NT2/D1 (cell line): ENCODE data around the gene GDF10.

Experiments
- DNase-seq: peaks from one replicate; pipeline ENCODE4 v3.0.0-alpha.2; 2011; ENCODE audit warnings: low read depth, low spot score
- H3K27me3 ChIP-seq: 2 replicates; pipeline ENCODE4 v1.6.0; 2011; ENCODE audit warnings: mild to moderate bottlenecking; ENCODE audit not compliant: insufficient read length, insufficient read depth
- H3K36me3 ChIP-seq: 2 replicates; pipeline ENCODE4 v1.6.1; 2011; ENCODE audit warnings: mild to moderate bottlenecking, low read length, mixed read lengths; ENCODE audit not compliant: insufficient read depth, insufficient read length
- H3K4me1 ChIP-seq: 2 replicates; pipeline ENCODE4 v1.5.1; 2011; ENCODE audit not compliant: insufficient read depth, insufficient read length
- H3K4me3 ChIP-seq: 2 replicates; pipeline ENCODE4 v1.5.1; 2011; ENCODE audit warnings: low read depth; ENCODE audit not compliant: insufficient read length
- H3K9ac ChIP-seq: 2 replicates; pipeline ENCODE4 v1.6.0; 2011; ENCODE audit warnings: low read depth; ENCODE audit not compliant: insufficient read length
- H3K9me3 ChIP-seq: 2 replicates; pipeline ENCODE4 v1.5.1; 2011; ENCODE audit warnings: mild to moderate bottlenecking, low read length; ENCODE audit not compliant: insufficient read depth
- SUZ12 ChIP-seq: IDR thresholded peaks from 2 replicates; pipeline ENCODE4 v1.6.1; 2011; ENCODE audit not compliant: insufficient read length, insufficient read depth; ENCODE audit errors: extremely low read depth
- YY1 ChIP-seq: IDR thresholded peaks from 2 replicates; pipeline ENCODE4 v1.6.1; 2011; ENCODE audit not compliant: insufficient read length, insufficient read depth
- ZNF274 ChIP-seq: IDR thresholded peaks from 2 replicates; pipeline ENCODE4 v1.6.1; 2011; ENCODE audit warnings: mild to moderate bottlenecking, low read depth, low read length

The GDF10 gene

DNA sequence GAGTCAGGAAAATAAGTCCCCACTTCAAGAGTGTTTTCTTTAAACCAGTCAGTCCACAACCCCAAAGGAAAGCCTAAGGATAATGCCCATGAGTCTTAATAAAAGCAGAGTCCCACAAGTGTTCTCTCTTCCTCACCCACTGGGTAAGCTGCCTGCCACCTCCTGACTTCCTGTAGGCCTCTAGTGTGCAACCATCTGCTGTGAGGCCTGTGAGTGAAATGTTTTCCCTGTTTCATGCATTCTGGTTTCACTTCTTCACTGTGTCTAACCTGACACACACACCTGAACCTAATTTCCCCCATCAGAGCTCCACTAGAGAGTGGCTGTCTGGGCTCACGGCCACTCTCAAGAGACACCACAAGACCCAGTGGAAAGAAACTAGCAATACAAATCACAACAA lies 38.9 kb upstream of the GDF10 start:
- Histone ChIP-seq H3K27me3 (no peaks in the 10 kb centered on the region), H3K9ac (no peak overlapping the region), H3K4me3 (no peak overlapping the region), H3K36me3 (no peaks in the 10 kb centered on the region), H3K9me3 (peaks cover 21% of the 10 kb centered on the region), H3K4me1 (no peaks in the 10 kb centered on the region)
- no peak for TF ChIP-seq ZNF274
- TF ChIP-seq SUZ12: no peak
- TF ChIP-seq YY1: no peak
- no peak for DNase-seq

DNA sequence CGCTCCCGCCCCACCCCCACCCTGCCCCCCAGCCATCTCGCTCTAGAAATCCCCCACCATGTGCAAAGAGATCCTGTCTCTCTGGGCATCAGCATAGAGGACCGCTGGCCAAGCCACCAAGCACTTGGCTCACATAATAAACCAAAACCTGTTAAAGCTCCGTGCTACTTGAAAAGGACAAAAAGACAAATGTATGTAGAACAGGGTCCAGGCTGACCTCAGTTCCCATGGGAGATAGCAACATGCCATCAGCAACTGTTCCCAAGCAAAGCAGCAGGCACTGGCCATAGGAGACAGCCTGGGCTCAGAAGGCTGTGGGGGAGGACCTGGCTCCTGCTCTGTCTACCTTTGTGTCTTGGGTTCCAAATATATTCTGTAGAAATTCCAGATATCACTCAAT lies 38.4 kb upstream of the GDF10 start:
- no peak for DNase-seq
- Histone ChIP-seq H3K36me3 (no peaks in the 10 kb centered on the region), H3K9ac (no peak overlapping the region), H3K27me3 (no peaks in the 10 kb centered on the region), H3K9me3 (peaks cover 25% of the 10 kb centered on the region), H3K4me3 (no peak overlapping the region), H3K4me1 (no peaks in the 10 kb centered on the region)
- TF ChIP-seq ZNF274: no peak
- TF ChIP-seq SUZ12: no peak
- no peak for TF ChIP-seq YY1

DNA sequence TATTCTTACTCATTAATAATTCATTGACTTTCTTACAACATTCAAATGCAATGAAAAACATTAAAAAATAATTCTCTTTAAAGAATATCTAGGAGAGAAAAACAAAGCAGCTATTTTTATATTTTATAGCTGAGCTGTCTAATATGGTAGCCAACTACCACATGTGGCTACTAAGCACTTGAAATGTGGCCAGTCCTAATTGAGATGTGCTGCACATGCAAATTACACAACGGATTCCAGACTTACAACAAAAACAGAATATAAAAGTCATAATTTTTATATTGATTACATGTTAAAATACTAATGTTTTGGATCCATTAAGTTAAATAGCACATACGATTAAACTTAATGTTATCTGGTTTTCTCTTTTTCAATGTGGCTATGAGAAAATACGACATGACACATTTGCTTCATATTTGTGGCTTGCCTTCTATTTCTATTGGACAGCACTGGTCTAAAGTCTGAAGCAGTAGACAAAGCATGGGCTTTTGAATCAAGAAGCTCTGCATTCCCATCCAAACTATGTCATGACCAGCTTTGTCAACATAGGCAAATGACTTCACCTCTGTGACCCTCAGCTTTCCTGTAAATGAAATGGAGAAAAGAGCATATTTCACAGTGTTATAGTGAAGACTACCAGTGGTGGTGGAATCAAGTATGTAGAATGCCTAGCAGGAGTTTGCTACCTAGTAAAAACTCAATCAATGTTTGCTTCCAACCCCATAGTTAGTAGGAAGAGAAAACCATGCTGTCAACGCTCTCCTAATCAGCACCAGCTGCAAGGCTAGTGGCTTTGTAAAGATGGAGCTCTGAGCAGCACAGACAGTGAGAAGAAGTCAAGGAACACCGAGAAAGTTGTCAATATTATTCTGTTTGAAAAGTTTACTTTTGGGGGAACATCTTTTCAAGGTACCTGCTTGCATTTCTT lies 37.1 kb upstream of the GDF10 start:
- Histone ChIP-seq H3K9me3 (peaks cover 25% of the 10 kb centered on the region), H3K4me3 (no peak overlapping the region), H3K27me3 (no peaks in the 10 kb centered on the region), H3K9ac (no peak overlapping the region), H3K4me1 (no peaks in the 10 kb centered on the region), H3K36me3 (no peaks in the 10 kb centered on the region)
- TF ChIP-seq YY1 (no peak), ZNF274 (no peak), SUZ12 (no peak)
- DNase-seq: no peak

DNA sequence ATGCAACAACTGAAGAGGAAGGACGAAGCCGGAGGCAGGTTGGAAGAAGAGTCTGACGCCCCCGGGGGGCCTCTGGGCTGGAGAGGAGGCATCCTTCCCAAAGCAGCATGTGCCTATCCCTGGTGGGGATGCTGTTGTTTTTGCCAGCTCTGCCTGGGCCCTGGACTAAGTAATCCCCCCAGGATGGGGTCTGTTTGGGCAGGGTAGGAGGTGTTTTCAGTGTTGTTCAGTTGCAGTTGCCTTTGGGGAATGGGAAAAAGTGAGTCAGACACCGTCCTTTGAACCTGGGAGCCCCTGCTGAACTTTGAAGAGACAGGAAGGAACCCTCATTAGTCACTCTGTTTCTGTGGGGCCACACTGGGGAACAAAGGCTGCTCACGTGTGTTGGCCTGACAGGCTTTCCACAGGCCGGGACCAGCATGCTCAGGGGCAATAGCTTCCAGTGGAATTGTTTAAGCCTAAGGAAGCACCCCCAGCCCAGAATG lies 35.2 kb upstream of the GDF10 start:
- no peak overlapping the region for H3K4me3 ChIP-seq
- TF ChIP-seq ZNF274: no peak
- TF ChIP-seq SUZ12: no peak
- TF ChIP-seq YY1: no peak
- DNase-seq: no peak

DNA sequence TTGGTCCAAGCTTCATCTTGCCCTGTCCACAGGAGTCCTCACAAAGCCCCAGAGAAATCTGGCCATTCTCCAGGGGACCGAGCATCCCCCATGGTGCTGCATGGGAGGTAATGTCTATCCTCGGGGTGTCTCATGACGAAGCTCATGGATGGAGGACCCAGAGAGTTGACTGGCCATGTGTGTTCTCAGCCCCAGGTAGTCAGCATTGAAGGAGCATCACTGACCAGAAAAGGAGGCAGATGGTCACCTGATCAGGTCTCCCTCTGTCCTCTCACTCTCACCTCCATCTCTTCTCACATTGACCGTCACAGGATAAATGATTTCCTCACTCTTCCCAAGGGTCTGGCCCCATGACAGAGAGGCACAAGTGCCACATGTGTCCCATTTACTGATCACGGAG lies 33.4 kb upstream of the GDF10 start:
- no peaks in the 10 kb centered on the region for H3K4me1 ChIP-seq
- H3K27me3 ChIP-seq: no peaks in the 10 kb centered on the region
- TF ChIP-seq YY1: no peak
- no peak for TF ChIP-seq ZNF274
- no peak for TF ChIP-seq SUZ12
- no peak overlapping the region for H3K4me3 ChIP-seq
- H3K36me3 ChIP-seq: no peaks in the 10 kb centered on the region
- H3K9ac ChIP-seq: no peak overlapping the region
- DNase-seq: no peak
- H3K9me3 ChIP-seq: peaks cover 28% of the 10 kb centered on the region

More for the DNA sequence above, 35.2 kb upstream of the GDF10 start:
- H3K27me3 ChIP-seq: no peaks in the 10 kb centered on the region
- no peak overlapping the region for H3K9ac ChIP-seq
- no peaks in the 10 kb centered on the region for H3K4me1 ChIP-seq
- no peaks in the 10 kb centered on the region for H3K36me3 ChIP-seq
- H3K9me3 ChIP-seq: peaks cover 25% of the 10 kb centered on the region

DNA sequence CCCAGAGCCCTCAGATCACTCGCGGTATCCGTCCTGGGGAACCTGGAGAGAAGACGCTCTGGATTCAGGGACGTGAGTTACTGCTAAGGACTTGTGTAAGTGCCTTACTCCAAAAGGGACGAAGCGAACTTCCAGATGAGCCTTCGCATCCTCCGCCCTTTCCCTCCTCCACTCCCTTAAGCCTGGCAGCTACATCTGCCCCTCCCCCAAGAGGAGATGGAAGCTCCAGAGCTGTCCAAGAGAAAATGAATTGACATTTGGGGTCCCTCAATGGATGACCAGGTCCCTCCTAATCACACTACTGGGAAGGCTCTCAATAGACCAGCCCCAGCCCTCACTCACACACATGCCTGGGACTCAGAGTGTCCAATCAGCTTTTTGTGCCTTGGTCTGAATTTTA lies 31.3 kb upstream of the GDF10 start:
- TF ChIP-seq SUZ12: no peak
- no peak for TF ChIP-seq ZNF274
- TF ChIP-seq YY1: no peak
- no peak overlapping the region for H3K9ac ChIP-seq
- peaks cover 34% of the 10 kb centered on the region for H3K9me3 ChIP-seq
- no peaks in the 10 kb centered on the region for H3K4me1 ChIP-seq
- H3K4me3 ChIP-seq: no peak overlapping the region
- H3K27me3 ChIP-seq: no peaks in the 10 kb centered on the region
- DNase-seq: no peak
- no peaks in the 10 kb centered on the region for H3K36me3 ChIP-seq

DNA sequence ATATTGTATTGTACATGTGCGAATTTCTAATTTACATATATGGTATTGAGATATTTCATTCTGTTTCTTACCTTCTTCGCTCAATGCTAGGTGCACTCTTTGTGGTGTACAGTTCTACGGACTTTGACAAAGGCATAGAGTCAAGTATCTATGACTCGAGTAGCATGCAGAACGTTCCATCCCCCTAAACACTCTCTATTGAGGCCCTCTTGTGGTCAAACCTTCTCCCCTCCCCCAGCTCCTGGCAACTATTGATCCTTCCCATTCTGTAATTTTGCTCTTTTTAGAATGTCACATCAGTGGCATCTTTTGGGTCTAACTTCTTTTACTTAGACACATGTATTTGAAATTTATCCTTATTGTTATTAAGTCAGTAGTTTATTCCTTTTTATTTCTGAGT lies 30.7 kb upstream of the GDF10 start:
- Histone ChIP-seq H3K36me3 (no peaks in the 10 kb centered on the region), H3K27me3 (no peaks in the 10 kb centered on the region), H3K9me3 (peaks cover 31% of the 10 kb centered on the region), H3K4me3 (no peak overlapping the region), H3K9ac (no peak overlapping the region), H3K4me1 (no peaks in the 10 kb centered on the region)
- TF ChIP-seq ZNF274 (no peak), SUZ12 (no peak), YY1 (no peak)
- DNase-seq: no peak
